ENCODE results near the gene SLFN14.
"Not testable (repeated sequence)": the region's sequence is repeated elsewhere in the genome, so short reads cannot be mapped to it uniquely, and the experiment has no call there.

SLFN14 gene

GRCh38 chr17:35521654-35522256, 38.9 kb downstream of the SLFN14 start:
- H3K4me3 ChIP-seq (ENCODE audit: low read depth, low read length); H3K9ac ChIP-seq (ENCODE audit: low read length); H3K27me3 ChIP-seq (ENCODE audit: control insufficient read depth, insufficient read depth, low read length); H3K4me1 ChIP-seq (ENCODE audit: control insufficient read depth, insufficient read depth, low read length); H3K27ac ChIP-seq (ENCODE audit: low read depth, low read length); H3K36me3 ChIP-seq (ENCODE audit: control insufficient read depth, insufficient read depth, low read length); H3K9me3 ChIP-seq (ENCODE audit: control insufficient read depth, insufficient read depth, low read depth, low read length): not testable (repeated sequence)

GRCh38 chr17:35521150-35521549, 39.5 kb downstream of the SLFN14 start:
- H3K27me3 ChIP-seq (ENCODE audit: control insufficient read depth, insufficient read depth, low read length), result no peaks in the 10 kb centered on the region
- H3K4me1 ChIP-seq (ENCODE audit: control insufficient read depth, insufficient read depth, low read length), result no peaks in the 10 kb centered on the region
- H3K9me3 ChIP-seq (ENCODE audit: control insufficient read depth, insufficient read depth, low read depth, low read length), result no peaks in the 10 kb centered on the region
- H3K4me3 ChIP-seq (ENCODE audit: low read depth, low read length), result no peak overlapping the region
- H3K9ac ChIP-seq (ENCODE audit: low read length), result no peak overlapping the region
- no peak overlapping the region for H3K27ac ChIP-seq (ENCODE audit: low read depth, low read length)
- no peaks in the 10 kb centered on the region for H3K36me3 ChIP-seq (ENCODE audit: control insufficient read depth, insufficient read depth, low read length)

GRCh38 chr17:35519906-35520442, 40.6 kb downstream of the SLFN14 start:
- Histone ChIP-seq H3K4me1 (ENCODE audit: control insufficient read depth, insufficient read depth, low read length) (no peaks in the 10 kb centered on the region), H3K36me3 (ENCODE audit: control insufficient read depth, insufficient read depth, low read length) (no peaks in the 10 kb centered on the region), H3K27ac (ENCODE audit: low read depth, low read length) (no peak overlapping the region), H3K4me3 (ENCODE audit: low read depth, low read length) (no peak overlapping the region), H3K27me3 (ENCODE audit: control insufficient read depth, insufficient read depth, low read length) (no peaks in the 10 kb centered on the region), H3K9ac (ENCODE audit: low read length) (no peak overlapping the region), H3K9me3 (ENCODE audit: control insufficient read depth, insufficient read depth, low read depth, low read length) (no peaks in the 10 kb centered on the region)

- Histone ChIP-seq H3K36me3 (ENCODE audit: control insufficient read depth, insufficient read depth, low read length) (no peaks in the 10 kb centered on the region), H3K4me1 (ENCODE audit: control insufficient read depth, insufficient read depth, low read length) (no peaks in the 10 kb centered on the region), H3K4me3 (ENCODE audit: low read depth, low read length) (no peak overlapping the region), H3K9me3 (ENCODE audit: control insufficient read depth, insufficient read depth, low read depth, low read length) (no peaks in the 10 kb centered on the region), H3K27me3 (ENCODE audit: control insufficient read depth, insufficient read depth, low read length) (peaks cover 5% of the 10 kb centered on the region; the same call in 1 of the 2 replicates), H3K27ac (ENCODE audit: low read depth, low read length) (no peak overlapping the region), H3K9ac (ENCODE audit: low read length) (no peak overlapping the region)
Measured at GRCh38 chr17:35519439-35519838, 41.2 kb downstream of the SLFN14 start.

GRCh38 chr17:35518431-35518830, 42.2 kb downstream of the SLFN14 start:
- H3K4me3 ChIP-seq (ENCODE audit: low read depth, low read length); H3K27me3 ChIP-seq (ENCODE audit: control insufficient read depth, insufficient read depth, low read length); H3K36me3 ChIP-seq (ENCODE audit: control insufficient read depth, insufficient read depth, low read length); H3K9ac ChIP-seq (ENCODE audit: low read length); H3K27ac ChIP-seq (ENCODE audit: low read depth, low read length); H3K4me1 ChIP-seq (ENCODE audit: control insufficient read depth, insufficient read depth, low read length); H3K9me3 ChIP-seq (ENCODE audit: control insufficient read depth, insufficient read depth, low read depth, low read length): not testable (repeated sequence)

- no peak overlapping the region for H3K4me3 ChIP-seq (ENCODE audit: low read depth, low read length)
- H3K27me3 ChIP-seq (ENCODE audit: control insufficient read depth, insufficient read depth, low read length), result peaks cover 5% of the 10 kb centered on the region; the same call in 1 of the 2 replicates
- no peak overlapping the region for H3K9ac ChIP-seq (ENCODE audit: low read length)
- no peak overlapping the region for H3K27ac ChIP-seq (ENCODE audit: low read depth, low read length)
- H3K4me1 ChIP-seq (ENCODE audit: control insufficient read depth, insufficient read depth, low read length), result no peaks in the 10 kb centered on the region
- no peaks in the 10 kb centered on the region for H3K9me3 ChIP-seq (ENCODE audit: control insufficient read depth, insufficient read depth, low read depth, low read length)
- no peaks in the 10 kb centered on the region for H3K36me3 ChIP-seq (ENCODE audit: control insufficient read depth, insufficient read depth, low read length)
Measured at GRCh38 chr17:35515027-35515426, 45.6 kb downstream of the SLFN14 start.

- no peak overlapping the region for H3K27ac ChIP-seq (ENCODE audit: low read depth, low read length)
- no peaks in the 10 kb centered on the region for H3K36me3 ChIP-seq (ENCODE audit: control insufficient read depth, insufficient read depth, low read length)
- H3K9me3 ChIP-seq (ENCODE audit: control insufficient read depth, insufficient read depth, low read depth, low read length), result no peaks in the 10 kb centered on the region
- H3K4me3 ChIP-seq (ENCODE audit: low read depth, low read length), result no peak overlapping the region
- H3K9ac ChIP-seq (ENCODE audit: low read length), result no peak overlapping the region
- H3K4me1 ChIP-seq (ENCODE audit: control insufficient read depth, insufficient read depth, low read length), result no peaks in the 10 kb centered on the region
- peaks cover 5% of the 10 kb centered on the region; the same call in 1 of the 2 replicates for H3K27me3 ChIP-seq (ENCODE audit: control insufficient read depth, insufficient read depth, low read length)
Measured at GRCh38 chr17:35514564-35514963, 46.1 kb downstream of the SLFN14 start.

Data from HUES6 (cell line).